PFSK-1 (cell line): ENCODE results near the gene EPHA1.

Experiments used
- FOXP2 ChIP-seq: optimal IDR thresholded peaks from 2 replicates; pipeline ENCODE3; 2011; ENCODE audit warnings: borderline replicate concordance, control low read depth, inconsistent platforms; ENCODE audit not compliant: insufficient read depth; ENCODE audit errors: extremely low read length, extremely low read depth
- POLR2AphosphoS5 ChIP-seq: IDR thresholded peaks from 2 replicates; pipeline ENCODE4 v1.6.1; 2012; ENCODE audit warnings: low read depth, mild to moderate bottlenecking, control low read depth, low read length, moderate library complexity
- REST ChIP-seq, 2 experiments: IDR thresholded peaks; 2 replicates each; pipeline versions ENCODE4 v1.6.1 to v1.8.0; 2011 to 2012; ENCODE audit warnings: low read depth in 2 of 2, low read length in 2 of 2, control low read depth in 1 of 2, inconsistent platforms in 1 of 2, mild to moderate bottlenecking in 1 of 2, moderate library complexity in 1 of 2; ENCODE audit not compliant: insufficient read depth in 1 of 2
- SIN3A ChIP-seq: IDR thresholded peaks from 2 replicates; pipeline ENCODE4 v1.6.1; 2012; ENCODE audit warnings: mild to moderate bottlenecking, low read length, moderate library complexity, borderline replicate concordance; ENCODE audit not compliant: insufficient read depth
- TAF1 ChIP-seq: IDR thresholded peaks from 2 replicates; pipeline ENCODE4 v1.6.1; 2012; ENCODE audit warnings: low read length, control low read depth, borderline replicate concordance; ENCODE audit not compliant: insufficient read depth

EPHA1 gene

GRCh38 chr7:143443153-143443552, 34.5 kb upstream of the EPHA1 start, which contains the start of gene TAS2R60:
Gene TAS2R60, plus strand, starts transcription at chr7:143443453. Its CDS starts 0 bp downstream, at chr7:143443453.
- no peak for TF ChIP-seq POLR2AphosphoS5
- no peak for TF ChIP-seq SIN3A
- TF ChIP-seq REST (IDR thresholded peaks at IDR 0.05; ENCODE audit: insufficient read depth in 1 of 2, low read depth in 2 of 2, low read length in 2 of 2), result no peak
- TF ChIP-seq TAF1, result no peak
- TF ChIP-seq FOXP2, result no peak

- TF ChIP-seq TAF1, result no peak
- TF ChIP-seq POLR2AphosphoS5, result no peak
- TF ChIP-seq REST (IDR thresholded peaks at IDR 0.05; ENCODE audit: insufficient read depth in 1 of 2, low read depth in 2 of 2, low read length in 2 of 2), result no peak
- no peak for TF ChIP-seq FOXP2
- TF ChIP-seq SIN3A, result no peak
Observed at GRCh38 chr7:143439866-143440265, 31.2 kb upstream of the EPHA1 start.

- TF ChIP-seq POLR2AphosphoS5 (no peak), SIN3A (no peak), FOXP2 (no peak), TAF1 (no peak), REST (IDR thresholded peaks at IDR 0.05; ENCODE audit: insufficient read depth in 1 of 2, low read depth in 2 of 2, low read length in 2 of 2) (no peak)
Observed at GRCh38 chr7:143437578-143437977, 28.9 kb upstream of the EPHA1 start.

GRCh38 chr7:143436325-143436946, 27.8 kb upstream of the EPHA1 start:
- no peak for TF ChIP-seq REST (IDR thresholded peaks at IDR 0.05; ENCODE audit: insufficient read depth in 1 of 2, low read depth in 2 of 2, low read length in 2 of 2)
- no peak for TF ChIP-seq SIN3A
- TF ChIP-seq POLR2AphosphoS5, result no peak
- no peak for TF ChIP-seq FOXP2
- TF ChIP-seq TAF1, result no peak

GRCh38 chr7:143435266-143435665, 26.6 kb upstream of the EPHA1 start:
- no peak for TF ChIP-seq POLR2AphosphoS5
- TF ChIP-seq REST (IDR thresholded peaks at IDR 0.05; ENCODE audit: insufficient read depth in 1 of 2, low read depth in 2 of 2, low read length in 2 of 2), result no peak
- no peak for TF ChIP-seq TAF1
